GM18505 (cell line): Measurements from ENCODE around the gene MYH11.
"Not testable (repeated sequence)": the region's sequence is repeated elsewhere in the genome, so short reads cannot be mapped to it uniquely, and the experiment has no call there.

ENCODE experiments used
- ATAC-seq: cut with Tn5 transposase; IDR thresholded peaks from one replicate; pipeline ENCODE4 v1.9.1; 2021; ENCODE audit not compliant: unreplicated experiment
- POLR2A ChIP-seq: IDR thresholded peaks from 4 replicates; pipeline ENCODE4 v1.6.1; 2011; ENCODE audit warnings: borderline replicate concordance; ENCODE audit not compliant: insufficient read depth, insufficient read length; ENCODE audit errors: extremely low read depth

Gene MYH11

DNA sequence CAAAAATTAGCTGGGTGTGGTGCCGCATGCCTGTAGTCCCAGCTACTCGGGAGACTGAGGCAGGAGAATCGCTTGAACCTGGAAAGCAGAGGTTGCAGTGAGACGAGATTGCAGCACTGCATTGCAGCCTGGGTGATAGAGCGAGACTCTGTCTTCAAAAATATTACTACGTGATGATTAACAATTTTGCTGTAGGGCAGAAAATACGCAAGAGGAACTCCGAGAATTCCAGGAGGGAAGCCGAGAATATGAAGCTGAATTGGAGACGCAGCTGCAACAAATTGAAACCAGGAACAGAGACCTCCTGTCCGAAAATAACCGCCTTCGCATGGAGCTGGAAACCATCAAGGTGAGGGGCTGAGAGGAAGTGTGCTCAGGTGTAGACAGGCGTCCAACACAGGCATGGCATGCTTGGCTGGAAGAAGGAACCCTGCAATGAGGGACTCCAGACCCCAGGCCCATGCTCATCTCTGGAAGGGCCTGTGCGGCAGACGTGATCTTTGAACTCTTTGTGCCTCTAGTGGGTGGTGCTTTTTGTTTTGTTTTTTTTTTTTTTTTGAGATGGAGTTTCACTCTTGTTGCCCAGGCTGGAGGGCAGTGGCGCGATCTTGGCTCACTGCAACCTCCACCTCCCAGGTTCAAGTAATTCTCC is 189.6 kb downstream of the MYH11 start:
- no peak for TF ChIP-seq POLR2A
- no peak for ATAC-seq

DNA sequence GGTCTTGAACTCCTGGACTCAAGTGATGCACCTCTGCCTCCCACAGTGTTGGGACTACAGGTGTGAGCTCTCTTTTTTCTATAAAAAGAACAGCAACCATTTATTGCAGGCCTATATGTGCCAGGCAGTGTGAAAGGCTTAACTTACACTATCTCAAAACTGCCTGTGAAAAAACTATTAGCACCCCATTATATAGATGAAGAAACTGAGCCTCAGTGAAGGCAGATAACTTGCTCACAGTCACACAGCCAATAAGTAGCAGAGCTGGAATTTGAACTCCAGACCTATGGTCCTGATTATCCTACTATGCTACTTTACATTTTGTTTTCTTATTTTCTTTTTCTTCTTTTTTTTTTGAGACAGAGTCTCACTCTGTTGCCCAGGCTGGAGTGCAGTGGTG is 191.7 kb downstream of the MYH11 start:
- no peak for TF ChIP-seq POLR2A
- ATAC-seq, result no peak

DNA sequence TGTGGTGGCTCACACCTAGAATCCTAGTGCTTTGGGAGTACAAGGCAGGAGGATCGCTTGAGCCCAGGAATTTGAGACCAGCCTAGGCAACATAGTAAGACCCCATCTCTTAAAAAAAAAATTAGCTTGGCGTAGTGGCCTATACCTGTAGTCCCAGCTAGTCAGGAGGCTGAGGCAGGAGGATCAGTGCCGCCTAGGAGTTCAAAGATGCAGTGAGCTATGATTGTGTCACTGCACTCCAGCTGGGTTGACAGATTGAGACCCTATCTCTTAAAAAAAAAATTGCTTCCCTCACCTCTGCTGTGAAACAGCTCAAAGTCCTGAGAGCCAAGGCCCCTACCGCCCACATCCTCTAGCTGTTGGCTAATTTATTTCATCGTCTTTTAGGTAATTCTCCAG is 196.6 kb downstream of the MYH11 start:
- TF ChIP-seq POLR2A, result no peak

DNA sequence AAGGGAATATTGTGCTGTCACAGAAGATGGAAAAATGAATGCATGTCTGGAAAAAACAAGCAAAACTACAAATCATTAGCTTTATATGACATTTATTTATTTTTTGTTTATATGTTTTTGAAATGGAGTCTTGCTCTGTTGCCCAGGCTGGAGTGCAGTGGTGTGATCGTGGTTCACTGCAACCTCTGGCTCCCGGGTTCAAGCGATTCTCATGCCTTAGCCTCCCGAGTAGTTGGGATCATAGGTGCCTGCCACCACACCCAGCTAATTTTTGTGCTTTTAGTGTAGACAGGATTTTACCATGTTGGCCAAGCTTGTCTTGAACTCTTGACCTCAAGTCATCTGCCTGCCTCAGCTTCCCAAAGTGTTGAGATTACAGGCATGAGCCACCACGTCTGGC is 198.3 kb downstream of the MYH11 start:
- no peak for TF ChIP-seq POLR2A
- ATAC-seq, result no peak

More for the DNA sequence above, 196.6 kb downstream of the MYH11 start:
- ATAC-seq, result no peak

DNA sequence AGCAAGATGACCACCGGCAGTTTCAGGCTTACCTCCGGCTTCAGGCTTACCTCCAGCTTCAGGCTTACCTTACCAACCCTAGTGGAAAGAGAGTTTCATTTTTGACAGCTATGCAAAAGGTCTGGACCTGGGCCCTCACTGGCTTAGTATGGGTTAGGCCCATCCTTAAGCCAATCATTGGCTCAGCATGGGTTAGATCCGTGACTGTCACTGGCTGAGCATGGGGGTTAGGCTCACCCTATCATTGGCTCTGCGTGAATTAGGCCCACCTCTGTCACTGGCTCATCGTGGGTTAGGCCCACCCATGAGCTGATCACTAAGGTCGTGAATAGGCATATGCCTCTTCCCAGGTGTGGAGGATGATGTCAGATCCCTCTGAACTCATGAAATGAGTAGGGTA is 198.7 kb downstream of the MYH11 start:
- TF ChIP-seq POLR2A, result no peak
- no peak for ATAC-seq

DNA sequence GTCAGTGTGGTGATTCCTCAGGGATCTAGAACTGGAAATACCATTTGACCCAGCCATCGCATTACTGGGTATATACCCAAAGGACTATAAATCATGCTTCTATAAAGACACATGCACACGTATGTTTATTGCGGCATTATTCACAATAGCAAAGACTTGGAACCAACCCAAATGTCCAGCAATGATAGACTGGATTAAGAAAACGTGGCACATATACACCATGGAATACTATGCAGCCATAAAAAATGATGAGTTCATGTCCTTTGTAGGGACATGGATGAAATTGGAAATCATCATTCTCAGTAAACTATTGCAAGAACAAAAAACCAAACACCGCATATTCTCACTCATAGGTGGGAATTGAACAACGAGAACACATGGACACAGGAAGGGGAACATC is 201.3 kb downstream of the MYH11 start:
- not testable (repeated sequence) for ATAC-seq

DNA sequence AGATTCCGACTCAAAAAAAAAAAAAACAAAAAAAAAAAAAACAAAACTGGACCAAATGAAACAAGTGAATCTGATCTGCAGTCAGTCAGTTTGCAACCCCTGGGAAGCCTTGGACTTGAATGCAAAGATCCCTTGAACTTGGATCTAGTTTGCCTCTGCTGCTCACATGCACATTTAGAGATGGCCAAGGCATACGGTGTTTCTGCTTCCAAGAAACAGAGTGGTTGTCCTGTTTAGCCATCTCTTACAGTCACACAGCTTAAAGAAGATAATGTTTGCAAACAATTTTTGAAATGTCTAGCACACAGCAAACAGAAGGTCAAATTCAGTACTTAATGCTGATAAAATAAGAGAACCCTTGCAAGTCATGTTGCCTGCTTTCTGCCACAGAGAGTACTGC is 202.2 kb downstream of the MYH11 start:
- TF ChIP-seq POLR2A, result no peak
- ATAC-seq, result no peak

DNA sequence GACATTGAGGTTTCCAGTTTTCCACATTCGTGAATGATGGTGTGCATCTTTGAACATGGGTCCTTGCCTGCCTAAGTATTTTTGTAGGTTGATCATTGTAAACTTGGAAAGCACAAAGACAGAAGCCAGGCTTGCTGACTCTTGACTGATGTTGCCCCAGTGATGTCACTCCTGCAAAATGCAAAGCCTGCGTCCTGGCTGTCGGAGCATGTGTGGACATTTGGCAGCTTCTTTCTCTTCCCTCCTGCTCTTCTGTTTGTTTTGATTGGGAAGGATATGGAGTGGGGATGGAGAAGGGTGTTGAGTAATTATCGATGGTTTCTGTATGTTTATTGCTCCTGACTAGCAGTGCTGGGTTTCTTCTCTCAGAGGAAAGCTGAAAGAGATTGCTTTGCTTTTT is 203.6 kb downstream of the MYH11 start:
- no peak for ATAC-seq

More for the DNA sequence above, 203.6 kb downstream of the MYH11 start:
- no peak for TF ChIP-seq POLR2A
